Measurements from ENCODE around the gene PRR5L.

Gene PRR5L

DNA sequence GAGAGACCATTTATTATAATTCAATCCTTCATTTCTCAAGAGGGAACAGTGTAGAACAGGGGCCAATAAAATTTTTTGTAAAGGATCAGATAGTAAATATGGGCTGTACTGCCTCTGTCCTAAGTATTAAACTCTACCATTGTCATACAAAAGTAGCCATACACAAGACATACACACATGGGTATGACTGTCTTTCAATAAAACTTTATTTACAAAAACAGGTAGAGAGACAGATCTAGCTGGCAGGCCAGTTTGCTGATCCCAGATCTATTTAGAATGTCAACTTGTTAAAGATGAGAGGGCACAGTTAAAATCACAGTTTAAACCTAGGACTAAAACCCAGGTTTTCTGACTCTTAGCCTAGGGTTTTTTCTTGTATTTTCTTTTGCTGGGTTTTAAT, 197.2 kb downstream of the PRR5L start:
- ChIA-PET CTCF (interaction anchor here (0.5 to 4.5 kb wide), 34 partner anchors 10 to 931 kb away, joined by 3 to 73 read pairs (median 4); partner anchors contain the start of genes COMMD9 and PRR5L), POLR2A (interaction anchor here (0.9 kb wide), 1 partner anchor 9 kb away, joined by 3 read pairs; no protein-coding TSS in a partner anchor)
- no peak overlapping the region for H3K27ac ChIP-seq (ENCODE audit: extremely low read depth, low read depth, low read length)
- H3K4me1 ChIP-seq (ENCODE audit: control insufficient read depth, insufficient read depth, low read length): no peaks in the 10 kb centered on the region
- no peak overlapping the region for H3K4me3 ChIP-seq (ENCODE audit: low read depth, low read length)
- no peaks in the 10 kb centered on the region for H3K9me3 ChIP-seq (ENCODE audit: control insufficient read depth, insufficient read depth, low read depth, low read length)
- peaks cover 8 to 83% of the 10 kb centered on the region in 2 experiments for H3K36me3 ChIP-seq (ENCODE audit: control insufficient read depth in 2 of 2, insufficient read depth in 1 of 2, low read length in 2 of 2)
- TF ChIP-seq SP7 (tag by site-specific recombination; IDR thresholded peaks at IDR 0.05): no peak
- TF ChIP-seq ZBTB17 (tag by site-specific recombination; IDR thresholded peaks at IDR 0.05): peak; percentile 58

DNA sequence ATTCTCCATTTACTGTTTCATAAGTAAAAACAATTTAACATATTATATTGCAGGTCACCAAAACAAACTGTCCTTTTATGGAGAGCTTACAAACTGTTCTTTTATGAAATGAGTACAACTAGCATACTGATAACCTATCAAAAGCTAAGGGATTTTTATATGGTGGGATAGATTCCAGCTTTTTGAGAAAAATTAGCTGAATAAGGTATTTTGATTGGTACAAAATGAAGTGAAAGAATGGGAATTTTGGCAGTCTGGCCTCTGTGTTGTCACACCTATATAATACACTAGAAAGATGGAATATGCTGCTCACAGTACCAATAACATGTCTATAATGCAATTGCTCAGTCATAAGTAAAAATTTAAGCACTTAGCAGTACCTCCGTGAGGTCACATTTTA, 202.6 kb downstream of the PRR5L start:
- H3K36me3 ChIP-seq (ENCODE audit: control insufficient read depth in 2 of 2, insufficient read depth in 1 of 2, low read length in 2 of 2): peaks cover 8 to 54% of the 10 kb centered on the region in 2 experiments
- H3K27ac ChIP-seq (ENCODE audit: extremely low read depth, low read depth, low read length): no peak overlapping the region
- H3K9me3 ChIP-seq (ENCODE audit: control insufficient read depth, insufficient read depth, low read depth, low read length): no peaks in the 10 kb centered on the region
- H3K4me3 ChIP-seq (ENCODE audit: low read depth, low read length): no peak overlapping the region
- CTCF ChIA-PET: interaction anchor here (0.6 to 4.9 kb wide), 3 partner anchors 20 to 248 kb away, joined by 3 to 20 read pairs (median 4); no protein-coding TSS in a partner anchor
- H3K4me1 ChIP-seq (ENCODE audit: control insufficient read depth, insufficient read depth, low read length): no peaks in the 10 kb centered on the region
- POLR2A ChIA-PET: no interaction called here
- TF ChIP-seq, protein P1, sequence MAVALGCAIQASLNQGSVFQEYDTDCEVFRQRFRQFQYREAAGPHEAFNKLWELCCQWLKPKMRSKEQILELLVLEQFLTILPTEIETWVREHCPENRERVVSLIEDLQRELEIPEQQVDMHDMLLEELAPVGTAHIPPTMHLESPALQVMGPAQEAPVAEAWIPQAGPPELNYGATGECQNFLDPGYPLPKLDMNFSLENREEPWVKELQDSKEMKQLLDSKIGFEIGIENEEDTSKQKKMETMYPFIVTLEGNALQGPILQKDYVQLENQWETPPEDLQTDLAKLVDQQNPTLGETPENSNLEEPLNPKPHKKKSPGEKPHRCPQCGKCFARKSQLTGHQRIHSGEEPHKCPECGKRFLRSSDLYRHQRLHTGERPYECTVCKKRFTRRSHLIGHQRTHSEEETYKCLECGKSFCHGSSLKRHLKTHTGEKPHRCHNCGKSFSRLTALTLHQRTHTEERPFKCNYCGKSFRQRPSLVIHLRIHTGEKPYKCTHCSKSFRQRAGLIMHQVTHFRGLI (tag by site-specific recombination; IDR thresholded peaks at IDR 0.05): no peak
- TF ChIP-seq, protein P2, sequence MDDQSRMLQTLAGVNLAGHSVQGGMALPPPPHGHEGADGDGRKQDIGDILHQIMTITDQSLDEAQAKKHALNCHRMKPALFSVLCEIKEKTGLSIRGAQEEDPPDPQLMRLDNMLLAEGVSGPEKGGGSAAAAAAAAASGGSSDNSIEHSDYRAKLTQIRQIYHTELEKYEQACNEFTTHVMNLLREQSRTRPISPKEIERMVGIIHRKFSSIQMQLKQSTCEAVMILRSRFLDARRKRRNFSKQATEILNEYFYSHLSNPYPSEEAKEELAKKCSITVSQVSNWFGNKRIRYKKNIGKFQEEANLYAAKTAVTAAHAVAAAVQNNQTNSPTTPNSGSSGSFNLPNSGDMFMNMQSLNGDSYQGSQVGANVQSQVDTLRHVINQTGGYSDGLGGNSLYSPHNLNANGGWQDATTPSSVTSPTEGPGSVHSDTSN (CRISPR knock-in tag; IDR thresholded peaks at IDR 0.05): no peak
- TF ChIP-seq ZNF175 (tag by site-specific recombination; IDR thresholded peaks at IDR 0.05): no peak

DNA sequence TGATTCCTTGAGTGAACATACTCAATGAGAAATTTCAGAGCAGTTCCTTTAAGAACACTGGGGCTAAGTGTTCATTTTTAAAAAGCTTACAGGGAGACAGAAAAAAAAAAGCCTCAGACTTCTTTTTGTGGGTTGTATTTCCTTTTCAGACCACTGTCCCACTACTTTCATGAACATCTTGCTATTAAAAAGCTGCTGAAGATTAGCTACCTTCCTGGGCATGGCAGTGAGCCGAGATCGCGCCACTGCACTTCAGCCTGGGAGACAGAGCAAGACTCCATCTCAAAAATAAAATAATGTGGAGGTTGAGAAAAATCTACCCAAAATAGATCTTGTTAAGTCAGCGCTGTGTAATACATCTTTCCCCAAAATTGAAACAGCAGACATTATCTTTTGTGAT, 203.2 kb downstream of the PRR5L start:
- POLR2A ChIA-PET: interaction anchor here (2.9 kb wide), 1 partner anchor 11 kb away, joined by 12 read pairs; the partner anchor contains the start of gene TRAF6
- H3K4me3 ChIP-seq (ENCODE audit: low read depth, low read length): no peak overlapping the region
- no peak for TF ChIP-seq ZNF501 (tag by site-specific recombination; IDR thresholded peaks at IDR 0.05)
- TF ChIP-seq, protein P3, sequence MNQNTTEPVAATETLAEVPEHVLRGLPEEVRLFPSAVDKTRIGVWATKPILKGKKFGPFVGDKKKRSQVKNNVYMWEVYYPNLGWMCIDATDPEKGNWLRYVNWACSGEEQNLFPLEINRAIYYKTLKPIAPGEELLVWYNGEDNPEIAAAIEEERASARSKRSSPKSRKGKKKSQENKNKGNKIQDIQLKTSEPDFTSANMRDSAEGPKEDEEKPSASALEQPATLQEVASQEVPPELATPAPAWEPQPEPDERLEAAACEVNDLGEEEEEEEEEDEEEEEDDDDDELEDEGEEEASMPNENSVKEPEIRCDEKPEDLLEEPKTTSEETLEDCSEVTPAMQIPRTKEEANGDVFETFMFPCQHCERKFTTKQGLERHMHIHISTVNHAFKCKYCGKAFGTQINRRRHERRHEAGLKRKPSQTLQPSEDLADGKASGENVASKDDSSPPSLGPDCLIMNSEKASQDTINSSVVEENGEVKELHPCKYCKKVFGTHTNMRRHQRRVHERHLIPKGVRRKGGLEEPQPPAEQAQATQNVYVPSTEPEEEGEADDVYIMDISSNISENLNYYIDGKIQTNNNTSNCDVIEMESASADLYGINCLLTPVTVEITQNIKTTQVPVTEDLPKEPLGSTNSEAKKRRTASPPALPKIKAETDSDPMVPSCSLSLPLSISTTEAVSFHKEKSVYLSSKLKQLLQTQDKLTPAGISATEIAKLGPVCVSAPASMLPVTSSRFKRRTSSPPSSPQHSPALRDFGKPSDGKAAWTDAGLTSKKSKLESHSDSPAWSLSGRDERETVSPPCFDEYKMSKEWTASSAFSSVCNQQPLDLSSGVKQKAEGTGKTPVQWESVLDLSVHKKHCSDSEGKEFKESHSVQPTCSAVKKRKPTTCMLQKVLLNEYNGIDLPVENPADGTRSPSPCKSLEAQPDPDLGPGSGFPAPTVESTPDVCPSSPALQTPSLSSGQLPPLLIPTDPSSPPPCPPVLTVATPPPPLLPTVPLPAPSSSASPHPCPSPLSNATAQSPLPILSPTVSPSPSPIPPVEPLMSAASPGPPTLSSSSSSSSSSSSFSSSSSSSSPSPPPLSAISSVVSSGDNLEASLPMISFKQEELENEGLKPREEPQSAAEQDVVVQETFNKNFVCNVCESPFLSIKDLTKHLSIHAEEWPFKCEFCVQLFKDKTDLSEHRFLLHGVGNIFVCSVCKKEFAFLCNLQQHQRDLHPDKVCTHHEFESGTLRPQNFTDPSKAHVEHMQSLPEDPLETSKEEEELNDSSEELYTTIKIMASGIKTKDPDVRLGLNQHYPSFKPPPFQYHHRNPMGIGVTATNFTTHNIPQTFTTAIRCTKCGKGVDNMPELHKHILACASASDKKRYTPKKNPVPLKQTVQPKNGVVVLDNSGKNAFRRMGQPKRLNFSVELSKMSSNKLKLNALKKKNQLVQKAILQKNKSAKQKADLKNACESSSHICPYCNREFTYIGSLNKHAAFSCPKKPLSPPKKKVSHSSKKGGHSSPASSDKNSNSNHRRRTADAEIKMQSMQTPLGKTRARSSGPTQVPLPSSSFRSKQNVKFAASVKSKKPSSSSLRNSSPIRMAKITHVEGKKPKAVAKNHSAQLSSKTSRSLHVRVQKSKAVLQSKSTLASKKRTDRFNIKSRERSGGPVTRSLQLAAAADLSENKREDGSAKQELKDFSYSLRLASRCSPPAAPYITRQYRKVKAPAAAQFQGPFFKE (tag by site-specific recombination; IDR thresholded peaks at IDR 0.05; ENCODE audit: borderline replicate concordance): no peak
- TF ChIP-seq, protein P4, sequence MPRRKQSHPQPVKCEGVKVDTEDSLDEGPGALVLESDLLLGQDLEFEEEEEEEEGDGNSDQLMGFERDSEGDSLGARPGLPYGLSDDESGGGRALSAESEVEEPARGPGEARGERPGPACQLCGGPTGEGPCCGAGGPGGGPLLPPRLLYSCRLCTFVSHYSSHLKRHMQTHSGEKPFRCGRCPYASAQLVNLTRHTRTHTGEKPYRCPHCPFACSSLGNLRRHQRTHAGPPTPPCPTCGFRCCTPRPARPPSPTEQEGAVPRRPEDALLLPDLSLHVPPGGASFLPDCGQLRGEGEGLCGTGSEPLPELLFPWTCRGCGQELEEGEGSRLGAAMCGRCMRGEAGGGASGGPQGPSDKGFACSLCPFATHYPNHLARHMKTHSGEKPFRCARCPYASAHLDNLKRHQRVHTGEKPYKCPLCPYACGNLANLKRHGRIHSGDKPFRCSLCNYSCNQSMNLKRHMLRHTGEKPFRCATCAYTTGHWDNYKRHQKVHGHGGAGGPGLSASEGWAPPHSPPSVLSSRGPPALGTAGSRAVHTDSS (tag by site-specific recombination; IDR thresholded peaks at IDR 0.05): no peak
- TF ChIP-seq GLIS2 (tag by site-specific recombination; IDR thresholded peaks at IDR 0.05): no peak
- TF ChIP-seq ZNF335 (tag by site-specific recombination; conservative IDR thresholded peaks at IDR 0.05): no peak
- TF ChIP-seq ZNF791 (tag by site-specific recombination; IDR thresholded peaks at IDR 0.05): no peak
- TF ChIP-seq ZNF146 (tag by site-specific recombination; IDR thresholded peaks at IDR 0.05): no peak
- no peaks in the 10 kb centered on the region for H3K9me3 ChIP-seq (ENCODE audit: control insufficient read depth, insufficient read depth, low read depth, low read length)
- peaks cover 8 to 48% of the 10 kb centered on the region in 2 experiments for H3K36me3 ChIP-seq (ENCODE audit: control insufficient read depth in 2 of 2, insufficient read depth in 1 of 2, low read length in 2 of 2)
- H3K4me1 ChIP-seq (ENCODE audit: control insufficient read depth, insufficient read depth, low read length): no peaks in the 10 kb centered on the region
- H3K27ac ChIP-seq (ENCODE audit: extremely low read depth, low read depth, low read length): no peak overlapping the region
- CTCF ChIA-PET: interaction anchor here (0.5 to 4.9 kb wide), 4 partner anchors 12 to 1125 kb away, joined by 3 to 23 read pairs (median 12); partner anchors contain the start of gene TRAF6

Data from HEK293 (cell line).